GM23248 (cell line): ENCODE data around the gene ZFPM1.

ENCODE experiments used
- EZH2 ChIP-seq: fragments of 200-600 bp; sonication (generic); IDR thresholded peaks from 2 replicates; pipeline ENCODE4 v1.6.1; 2018; ENCODE audit warnings: antibody characterized with exemption, mild to moderate bottlenecking; ENCODE audit not compliant: insufficient read depth, poor library complexity, severe bottlenecking
- EZH2phosphoT487 ChIP-seq: fragments of 200-600 bp; sonication (generic); IDR thresholded peaks from 2 replicates; pipeline ENCODE4 v1.6.1; 2018; ENCODE audit warnings: antibody characterized with exemption, moderate library complexity, mild to moderate bottlenecking, low read depth; ENCODE audit not compliant: insufficient read depth

- no peak for TF ChIP-seq EZH2
- TF ChIP-seq EZH2phosphoT487 = no peak
Observed at GRCh38 chr16:88581033-88581432, 128.0 kb downstream of the ZFPM1 start.
